ENCODE data around the gene TGFBRAP1.
"Not testable (repeated sequence)": the region's sequence is repeated elsewhere in the genome, so short reads cannot be mapped to it uniquely, and the experiment has no call there.

The TGFBRAP1 gene

DNA sequence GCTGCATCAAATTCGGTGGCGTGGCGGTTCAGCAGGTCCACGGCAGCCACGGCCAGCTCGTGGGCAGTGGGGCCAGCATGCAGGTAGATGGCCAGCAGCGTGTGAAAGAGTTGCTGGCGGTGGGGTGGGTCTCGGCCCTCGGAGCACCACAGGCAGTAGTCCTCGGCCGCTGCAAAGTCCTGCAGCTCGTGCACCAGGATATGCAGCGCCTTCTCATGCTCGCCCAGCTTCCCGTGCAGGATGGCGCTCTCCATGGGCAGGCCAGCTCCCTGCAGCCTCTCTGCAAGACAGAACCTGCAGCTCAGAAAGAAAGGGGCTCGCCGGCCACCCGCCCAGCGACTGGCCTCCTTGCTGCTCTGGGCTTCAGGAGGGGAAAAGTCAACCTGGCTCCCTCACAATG lies 60.1 kb downstream of the TGFBRAP1 start:
- no peak for DNase-seq

GRCh38 chr2:105262651-105263091 lies 66.9 kb downstream of the TGFBRAP1 start:
- DNase-seq = no peak

- peak; percentile 93 for DNase-seq
Measured at GRCh38 chr2:105261061-105261460, 68.5 kb downstream of the TGFBRAP1 start.

- DNase-seq = no peak
Measured at GRCh38 chr2:105258835-105259350, 70.6 kb downstream of the TGFBRAP1 start.

- DNase-seq = no peak
Measured at GRCh38 chr2:105257981-105258380, 71.6 kb downstream of the TGFBRAP1 start.

- peak; percentile 23 for DNase-seq
Measured at GRCh38 chr2:105256431-105257047, 73.0 kb downstream of the TGFBRAP1 start.

DNA sequence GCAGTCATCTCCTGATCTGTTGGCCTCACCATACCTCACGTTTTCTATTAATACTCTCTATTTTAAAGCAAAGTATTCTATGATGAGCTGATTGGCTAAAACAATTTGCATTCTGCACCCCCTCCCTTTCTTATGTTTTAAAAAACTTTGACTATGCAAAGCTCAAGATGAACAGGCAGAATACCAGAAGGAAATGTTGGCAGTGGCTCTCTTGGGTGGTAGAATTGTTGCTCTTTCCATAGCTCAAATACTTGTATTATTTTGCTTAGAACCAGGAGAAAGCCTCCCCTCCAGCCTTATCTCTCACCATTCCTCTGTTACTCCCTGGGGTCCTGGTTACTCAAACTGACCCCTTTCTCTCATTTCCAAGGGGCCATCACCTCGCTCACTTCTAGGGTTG lies 73.6 kb downstream of the TGFBRAP1 start:
- no peak for DNase-seq

GRCh38 chr2:105254531-105255210 lies 74.9 kb downstream of the TGFBRAP1 start:
- DNase-seq = no peak

- no peak for DNase-seq
Measured at GRCh38 chr2:105252271-105252670, 77.3 kb downstream of the TGFBRAP1 start.

- not testable (repeated sequence) for DNase-seq
Measured at GRCh38 chr2:105251016-105251648, 78.4 kb downstream of the TGFBRAP1 start.

DNA sequence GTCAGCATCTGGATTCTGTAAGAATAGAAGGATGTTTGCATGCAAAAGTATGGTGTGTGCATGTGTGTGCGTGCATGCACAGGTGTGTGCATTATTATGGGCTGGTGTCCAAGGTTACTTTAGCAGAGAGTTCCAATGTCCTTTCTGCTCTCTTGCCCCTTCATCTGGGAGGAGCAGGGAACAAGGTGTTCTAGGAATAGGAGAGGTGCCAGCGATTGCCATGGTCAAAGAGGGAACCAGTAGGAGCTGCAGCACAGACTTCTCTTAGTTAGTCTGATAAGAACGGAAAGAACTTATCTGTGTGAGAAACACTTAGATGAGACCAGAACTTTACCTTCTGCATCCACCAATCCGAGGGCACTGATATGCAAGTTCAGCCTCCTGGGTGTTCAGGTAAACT lies 79.6 kb downstream of the TGFBRAP1 start:
- no peak for DNase-seq

DNA sequence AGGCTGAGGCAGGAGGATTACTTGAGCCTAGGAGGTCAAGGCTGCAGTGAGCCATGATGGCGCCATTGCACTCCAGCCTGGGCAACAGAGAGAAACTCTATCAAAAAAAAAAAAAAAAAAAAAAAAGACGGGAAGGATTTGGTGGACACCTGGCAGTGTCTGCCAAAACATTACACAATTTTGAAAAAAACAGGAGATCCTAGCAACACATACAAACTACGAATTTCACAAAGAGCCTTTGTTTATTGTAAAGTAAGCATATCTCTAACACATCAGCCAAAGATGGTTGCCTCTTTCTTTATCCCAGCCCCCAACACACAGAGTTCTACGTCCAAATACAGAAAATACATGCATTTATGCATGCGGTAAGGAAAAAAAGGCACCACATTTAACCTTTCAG lies 80.4 kb downstream of the TGFBRAP1 start:
- DNase-seq = no peak

GRCh38 chr2:105248316-105249070 lies 81.0 kb downstream of the TGFBRAP1 start:
- DNase-seq = no peak

GRCh38 chr2:105244451-105244850 lies 85.1 kb downstream of the TGFBRAP1 start:
- DNase-seq = no peak

- DNase-seq = no peak
Measured at GRCh38 chr2:105243961-105244360, 85.6 kb downstream of the TGFBRAP1 start.

- no peak for DNase-seq
Measured at GRCh38 chr2:105242286-105242993, 87.1 kb downstream of the TGFBRAP1 start.

GRCh38 chr2:105241443-105241842 lies 88.1 kb downstream of the TGFBRAP1 start, which contains the start of gene GPR45:
Gene GPR45 (plus strand): TSS chr2:105241743. CDS start chr2:105241859, 116 bp downstream.
- no peak for DNase-seq

GRCh38 chr2:105239924-105240323 lies 89.6 kb downstream of the TGFBRAP1 start:
- peak; percentile 95 for DNase-seq

DNA sequence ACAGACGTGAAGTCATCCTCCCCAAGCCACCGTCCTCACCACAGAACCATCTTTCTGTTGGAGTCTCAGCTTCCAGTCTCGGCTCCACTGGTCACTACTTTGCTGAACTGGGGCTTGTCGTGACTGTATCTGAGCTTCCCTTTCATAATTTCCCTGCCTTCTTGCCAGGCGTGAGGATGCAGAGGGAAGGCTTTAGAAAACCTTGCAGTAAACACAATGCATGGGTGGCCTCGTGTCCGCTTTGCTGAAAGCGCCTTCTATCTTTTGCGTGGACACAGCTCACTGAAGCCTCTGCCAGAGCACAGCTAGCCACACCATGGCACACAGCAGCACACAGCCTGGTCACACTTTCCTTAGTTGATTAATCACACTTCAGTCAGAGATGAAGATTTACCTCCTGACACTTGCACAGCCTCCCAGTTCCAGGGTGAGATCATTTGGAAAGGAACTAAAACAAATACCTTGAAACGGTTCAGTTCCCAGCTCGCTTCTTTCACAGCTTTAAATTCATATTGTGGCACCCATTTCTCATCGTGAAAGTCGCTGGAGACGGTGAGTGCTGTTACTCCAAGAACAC lies 90.8 kb downstream of the TGFBRAP1 start:
- DNase-seq = no peak

GRCh38 chr2:105237045-105237765 lies 92.3 kb downstream of the TGFBRAP1 start:
- DNase-seq = no peak

DNA sequence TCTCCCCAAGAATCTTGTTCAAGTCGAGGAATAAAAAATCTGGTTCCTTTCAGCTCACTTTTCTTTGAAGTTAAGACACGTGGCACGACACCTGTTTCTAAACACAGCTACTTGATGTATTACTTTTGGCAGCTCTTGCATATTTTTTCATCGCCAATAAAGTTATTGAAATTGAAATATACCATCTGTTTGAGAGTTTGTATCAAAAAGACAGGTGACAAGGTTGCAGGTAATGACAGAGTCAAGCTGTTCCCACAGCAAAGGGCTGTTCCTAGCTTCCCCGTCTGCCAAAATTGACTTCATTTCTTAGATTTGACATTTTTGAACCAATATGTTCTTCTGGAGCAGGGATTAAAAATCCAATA lies 93.5 kb downstream of the TGFBRAP1 start:
- DNase-seq = no peak
